ENCODE measurements around the gene EBF4. TPM values are rescaled to one million over a fixed set of nuclear protein-coding genes. Genes with fewer than 3 reads are reported as not detected.

Gene EBF4
- total RNA-seq: 1 to 10 TPM; 1.3 to 7.5 (median 5.4) TPM

- no peak for DNase-seq (ENCODE audit: low spot score)
- no peak for TF ChIP-seq CTCF (IDR thresholded peaks at IDR 0.05)
- ATAC-seq (ENCODE audit: low FRiP score): peak; percentile 48
These were observed at the start of gene EBF4 for GRCh38 chr20:2692036-2692885. Gene EBF4 (plus strand): TSS chr20:2692780. CDS start chr20:2693646, 866 bp downstream.

- TF ChIP-seq CTCF (IDR thresholded peaks at IDR 0.05): no peak
- no peak for DNase-seq (ENCODE audit: low spot score)
- ATAC-seq (ENCODE audit: low FRiP score): no peak
These were observed 48.9 kb upstream of the EBF4 start for GRCh38 chr20:2643708-2644107.

GRCh38 chr20:2651772-2652723 lies 40.5 kb upstream of the EBF4 start, which contains the start of gene NOP56:
Gene NOP56 (plus strand): TSS chr20:2652632. CDS start chr20:2652661, 29 bp downstream.
- peak; percentile 98 for ATAC-seq (ENCODE audit: low FRiP score)
- TF ChIP-seq CTCF (IDR thresholded peaks at IDR 0.05): no peak
- peak; percentile 74 for DNase-seq (ENCODE audit: low spot score)

GRCh38 chr20:2652724-2653555 lies 39.6 kb upstream of the EBF4 start:
- DNase-seq (ENCODE audit: low spot score) (no peak), ATAC-seq (ENCODE audit: low FRiP score) (peak; percentile 59)
- TF ChIP-seq CTCF (IDR thresholded peaks at IDR 0.05): no peak

- TF ChIP-seq CTCF (IDR thresholded peaks at IDR 0.05): no peak
- no peak for DNase-seq (ENCODE audit: low spot score)
- no peak for ATAC-seq (ENCODE audit: low FRiP score)
These were observed 38.8 kb upstream of the EBF4 start for GRCh38 chr20:2653556-2654383.
